Measurements from ENCODE around the gene AGXT. TPM values are rescaled to one million over a fixed set of nuclear protein-coding genes. Genes with fewer than 3 reads are reported as not detected.

The AGXT gene
- total and polyA plus RNA-seq, 12 donors = 0.09 TPM; not detected in 11

- peaks cover 6 to 41% (median 20%) of the 10 kb centered on the region in 9 donors for H3K4me1 ChIP-seq
- ATAC-seq (no peak), DNase-seq (no peak)
- intact Hi-C loops (cut with DNase I) = no loop called here
- peaks cover 0 to 12% (median 0%) of the 10 kb centered on the region in 7 donors for H3K27me3 ChIP-seq
- 10 to 13% methylated on average over 7 of the region's 7 CpGs for WGBS, 2 donors
- no peak for TF ChIP-seq CTCF (IDR thresholded peaks at IDR 0.05)
- no peak overlapping the region for H3K27ac ChIP-seq
- no peak overlapping the region for H3K4me3 ChIP-seq
- peaks cover 0 to 15% (median 0%) of the 10 kb centered on the region in 11 donors for H3K9me3 ChIP-seq
- no peaks in the 10 kb centered on the region for H3K36me3 ChIP-seq
Measured at GRCh38 chr2:240902615-240903041, 34.0 kb downstream of the AGXT start.

DNA sequence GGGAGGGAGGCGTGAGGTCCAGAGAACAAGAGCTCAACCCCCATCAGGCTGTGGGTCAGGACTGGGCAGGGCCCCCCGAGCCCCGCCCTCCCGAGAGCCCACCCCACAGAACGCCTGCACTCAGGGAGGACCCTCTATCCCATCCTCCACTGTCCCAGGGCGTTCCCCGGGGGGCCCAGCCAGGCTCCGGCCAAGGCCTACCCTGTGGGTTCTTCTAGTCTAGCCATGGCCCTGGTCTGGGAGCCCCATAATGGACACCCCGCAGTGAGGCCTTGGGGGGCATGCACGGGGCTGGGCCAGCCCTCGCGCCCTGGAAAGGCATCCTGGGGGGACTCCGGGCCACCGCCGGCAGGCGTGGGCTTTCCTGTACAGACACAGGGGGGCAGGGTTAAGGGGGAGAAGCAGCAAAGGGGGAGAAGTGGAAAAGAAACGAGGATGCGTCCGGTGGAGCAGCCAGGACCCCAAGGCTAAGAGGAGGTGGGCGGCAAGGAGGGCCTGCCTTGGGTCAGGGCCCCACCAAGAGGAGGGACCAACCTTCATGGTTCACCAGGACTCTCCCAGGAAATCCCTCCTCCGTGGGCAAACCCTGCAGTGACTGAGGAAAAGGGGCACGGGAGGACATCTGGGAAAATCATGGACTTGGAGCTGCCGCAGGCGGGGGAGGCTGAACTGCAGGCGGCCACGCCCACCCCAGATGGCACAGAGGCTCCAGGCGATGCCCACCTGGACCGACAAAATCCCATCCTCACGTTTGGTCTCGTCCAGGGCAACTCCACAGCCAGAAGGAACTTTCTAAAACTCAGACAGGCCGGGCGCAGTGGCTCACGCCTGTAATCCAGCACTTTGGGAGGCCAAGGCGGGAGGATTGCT, 34.8 kb downstream of the AGXT start:
- H3K4me3 ChIP-seq = no peak overlapping the region
- peaks cover 0 to 15% (median 0%) of the 10 kb centered on the region in 11 donors for H3K9me3 ChIP-seq
- H3K27me3 ChIP-seq = peaks cover 0 to 12% (median 0%) of the 10 kb centered on the region in 7 donors
- intact Hi-C loops (cut with DNase I) = no loop called here
- ATAC-seq (no peak), DNase-seq (peak in 1 of 2 donors; percentile 8)
- H3K4me1 ChIP-seq = peaks cover 0 to 33% (median 12%) of the 10 kb centered on the region in 9 donors
- no peak overlapping the region for H3K27ac ChIP-seq
- no peak for TF ChIP-seq CTCF (IDR thresholded peaks at IDR 0.05)
- 86% methylated on average over 32 to 34 of the region's 34 CpGs for WGBS, 2 donors
- H3K36me3 ChIP-seq = no peaks in the 10 kb centered on the region

- intact Hi-C loops (cut with DNase I) = no loop called here
- H3K4me1 ChIP-seq = peaks cover 0 to 22% (median 1%) of the 10 kb centered on the region in 9 donors
- 79 to 83% methylated on average over 19 of the region's 19 CpGs for WGBS, 2 donors
- no peak for TF ChIP-seq CTCF (IDR thresholded peaks at IDR 0.05)
- H3K36me3 ChIP-seq = no peaks in the 10 kb centered on the region
- H3K27me3 ChIP-seq = peaks cover 0 to 15% (median 0%) of the 10 kb centered on the region in 7 donors
- DNase-seq = peak in 1 of 2 donors; percentile 9
- no peak overlapping the region for H3K27ac ChIP-seq
- H3K9me3 ChIP-seq = peaks cover 0 to 15% (median 0%) of the 10 kb centered on the region in 11 donors
- ATAC-seq = peak in 3 of 8 donors; percentile 10 to 41 (median 27)
- H3K4me3 ChIP-seq = no peak overlapping the region
Measured at GRCh38 chr2:240904216-240905175, 35.9 kb downstream of the AGXT start.
